Activated CD4-positive, alpha-beta T cell treated with anti-CD3 and anti-CD28 coated beads, Interleukin-2, Interleukin-6, amounts not matched to agents 100 ng/mL and 50 ng/mL, durations not matched to agents 16 hours and 8 hours (primary cell): Measurements from ENCODE around the gene MGAT5.
"Not testable (repeated sequence)": the region's sequence is repeated elsewhere in the genome, so short reads cannot be mapped to it uniquely, and the experiment has no call there.

ENCODE experiments used
- DNase-seq: peaks from one replicate; pipeline ENCODE4 v3.0.0-alpha.2; 2020

Gene MGAT5

DNA sequence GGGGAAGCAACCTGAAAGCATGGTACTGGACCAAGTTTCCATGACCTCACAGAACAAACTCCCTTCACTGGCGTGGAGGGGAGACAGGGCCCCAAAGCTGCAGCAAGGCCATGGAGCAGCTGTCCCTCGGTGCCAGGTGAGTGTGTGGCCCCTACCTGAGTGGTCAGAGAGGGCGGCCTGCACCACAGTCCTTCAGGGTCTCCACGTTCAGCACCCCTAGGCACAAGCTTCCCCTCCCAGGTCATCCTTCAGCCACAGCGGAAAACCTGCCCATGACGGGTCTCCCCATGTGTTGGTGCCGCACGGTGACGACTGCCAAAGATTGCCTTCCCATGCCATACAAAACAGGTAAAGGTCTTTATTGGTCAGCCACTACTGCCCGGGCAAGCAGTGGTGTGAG, 201.6 kb downstream of the MGAT5 start:
- DNase-seq = no peak

- no peak for DNase-seq
Observed at GRCh38 chr2:134457353-134457752, 203.5 kb downstream of the MGAT5 start.

DNA sequence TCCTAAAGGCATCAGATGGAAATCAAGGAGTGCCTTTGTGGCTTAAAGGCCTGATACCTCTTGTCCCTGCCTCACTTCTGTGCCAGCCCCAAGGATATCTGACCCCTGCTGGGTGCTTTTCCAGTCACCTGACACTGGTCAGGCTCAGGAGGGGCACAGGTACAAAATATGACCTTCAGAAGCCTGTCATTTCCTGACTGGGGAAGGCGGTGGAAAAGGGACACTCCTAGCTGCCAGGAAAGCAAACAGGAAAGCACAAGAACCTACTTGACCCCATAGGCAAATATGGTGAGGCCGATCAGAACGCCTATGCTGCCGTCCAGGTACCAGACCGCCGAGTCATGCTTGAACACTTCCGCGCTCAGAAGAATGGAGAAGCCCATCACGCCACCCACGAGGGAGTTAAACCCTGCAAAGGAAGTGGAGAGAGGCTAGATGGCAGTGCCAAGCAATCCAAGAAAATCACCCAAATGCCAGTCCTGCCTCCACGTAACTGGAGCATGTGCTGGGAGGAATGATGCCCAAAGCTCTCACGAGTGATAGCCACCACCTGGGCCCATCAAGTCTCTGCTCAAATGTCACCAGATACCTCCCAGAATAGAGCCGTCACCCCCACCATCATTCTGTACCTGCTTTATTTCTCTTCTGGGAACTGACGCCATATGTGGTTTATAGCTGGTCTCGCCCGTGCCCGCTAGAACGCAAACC, 204.0 kb downstream of the MGAT5 start:
- DNase-seq = no peak

DNA sequence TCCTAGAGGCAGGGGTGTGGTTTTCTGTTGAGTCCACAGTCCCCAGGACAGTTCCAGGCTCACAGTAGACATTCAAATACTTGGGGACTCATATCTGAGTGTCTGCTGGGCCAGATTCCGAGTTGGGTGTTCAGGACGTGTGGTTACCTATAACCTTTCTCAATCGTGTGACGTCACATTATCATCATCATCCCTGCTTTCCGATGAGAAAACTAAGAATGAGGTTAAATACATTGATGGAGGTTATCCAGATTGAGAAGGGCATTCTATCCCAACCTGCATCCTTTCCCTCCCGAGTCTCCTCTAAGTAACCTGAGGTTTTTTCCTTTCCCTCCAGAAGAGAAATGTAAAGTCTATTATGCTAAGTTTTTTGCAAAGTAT, 204.6 kb downstream of the MGAT5 start:
- DNase-seq = no peak

GRCh38 chr2:134458950-134459349, 205.1 kb downstream of the MGAT5 start:
- no peak for DNase-seq

DNA sequence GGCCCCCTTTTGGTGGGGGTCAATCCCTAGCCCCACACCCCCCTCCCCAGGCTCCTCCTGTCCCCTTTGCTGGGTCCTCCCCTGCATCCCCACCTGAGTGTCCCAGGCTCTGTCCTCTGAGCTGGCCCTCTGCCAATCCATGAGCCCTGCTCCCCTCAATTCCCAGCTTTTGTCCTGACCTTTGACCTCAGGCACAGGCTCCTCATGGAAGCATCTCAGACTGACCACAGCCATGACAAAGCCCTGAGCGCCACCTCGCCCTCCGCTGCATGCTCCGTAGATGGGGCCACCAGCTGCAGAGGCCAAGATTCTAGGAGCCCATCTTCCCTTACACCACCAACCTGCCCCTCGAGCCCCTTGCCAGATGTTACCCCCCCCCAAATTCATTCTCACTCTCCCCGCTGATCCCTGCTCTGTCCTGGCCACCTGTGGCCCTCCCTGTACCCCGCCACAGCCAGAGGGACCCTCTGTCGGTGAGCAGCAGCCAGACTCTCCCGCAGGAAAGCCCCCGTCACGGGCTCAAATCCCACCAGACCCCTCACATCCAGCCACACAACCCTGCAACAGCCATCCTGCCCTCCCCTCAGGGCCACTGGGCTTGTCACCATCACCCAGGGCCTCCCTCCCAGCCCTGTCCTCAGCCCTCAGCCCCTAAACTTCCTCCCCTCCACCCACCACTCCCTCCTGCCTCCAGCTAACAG, 206.0 kb downstream of the MGAT5 start:
- DNase-seq = no peak

- peak; percentile 48 for DNase-seq
Observed at GRCh38 chr2:134460583-134460998, 206.7 kb downstream of the MGAT5 start.

DNA sequence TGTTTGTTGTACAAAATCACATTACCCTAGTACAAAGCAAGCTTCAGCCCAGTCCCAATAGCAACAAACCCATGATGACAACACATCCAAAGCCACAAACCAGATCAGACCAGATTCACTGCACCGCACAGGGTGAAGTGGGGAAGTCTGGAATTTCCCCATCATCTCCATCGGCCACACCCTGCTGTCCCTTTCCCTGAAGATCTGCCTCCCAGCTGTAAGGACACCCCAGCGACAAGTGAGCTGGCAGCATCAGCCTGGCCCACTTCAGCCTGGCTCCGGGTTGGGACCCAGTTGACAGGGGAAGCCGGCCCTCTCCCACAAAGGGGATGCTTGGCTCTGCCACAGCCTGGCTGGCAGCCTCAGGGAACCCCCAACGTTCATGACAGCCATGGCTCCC, 207.6 kb downstream of the MGAT5 start:
- no peak for DNase-seq

DNA sequence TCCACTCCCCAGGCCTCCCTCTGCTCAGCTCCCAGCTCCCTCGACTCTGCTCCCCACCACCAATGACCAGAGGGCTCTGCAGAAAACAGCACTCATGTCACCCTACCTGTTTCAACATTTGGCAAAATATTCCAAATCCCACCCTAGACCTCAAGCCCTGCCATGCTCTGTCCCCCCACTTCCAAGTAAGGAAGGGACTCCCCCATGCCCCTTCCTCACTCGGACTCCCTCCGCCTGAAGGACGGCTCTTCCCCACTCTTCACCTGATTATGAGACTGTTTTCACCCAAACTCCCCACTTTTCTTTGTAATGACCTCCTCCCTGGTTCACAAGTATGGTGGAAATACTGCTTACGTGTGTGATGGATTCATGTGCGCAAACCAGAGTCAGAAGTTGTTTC, 208.4 kb downstream of the MGAT5 start:
- no peak for DNase-seq

DNA sequence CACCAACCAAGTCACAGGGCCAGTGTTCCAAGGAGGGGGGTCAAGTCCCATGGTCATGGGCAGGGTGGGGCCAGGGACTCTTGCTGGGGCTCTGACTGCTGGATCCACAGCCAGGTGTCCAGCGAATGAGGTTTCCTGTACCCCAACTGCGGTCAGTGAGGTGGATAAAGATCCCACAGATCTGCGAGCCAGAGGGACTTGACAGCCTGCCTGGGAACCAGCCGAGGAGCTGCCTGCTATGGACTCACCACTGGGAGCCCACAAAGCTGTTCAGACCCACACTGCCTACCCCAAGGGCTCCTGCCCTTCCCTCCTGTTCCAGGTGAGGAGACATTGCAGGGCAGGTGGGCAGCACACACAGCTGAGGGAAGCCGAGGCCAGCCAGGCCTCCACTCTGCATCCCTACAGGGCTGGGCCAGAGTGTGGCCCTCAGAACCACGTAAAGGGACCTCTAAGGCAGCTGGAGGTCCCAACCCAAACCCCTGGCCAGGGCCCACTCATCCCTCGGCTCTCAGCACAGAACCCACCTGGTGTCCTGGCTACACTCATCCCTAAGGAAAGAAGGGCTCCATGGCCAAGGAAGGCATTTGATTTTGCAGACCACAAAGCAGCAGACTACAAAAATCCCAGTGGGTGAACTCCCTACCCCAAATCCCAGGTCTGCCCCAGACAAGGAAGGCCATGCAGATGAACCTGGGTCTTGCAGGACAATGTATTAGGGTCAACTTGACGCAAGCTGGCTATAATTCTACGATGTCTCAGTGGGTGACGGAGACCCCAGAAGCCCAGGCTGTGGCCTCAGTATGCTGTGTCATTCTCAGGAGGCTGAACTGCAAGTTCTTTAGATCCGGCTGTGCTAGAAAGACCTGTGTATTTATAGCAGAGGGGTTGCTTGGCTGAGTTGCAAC, 209.2 kb downstream of the MGAT5 start:
- DNase-seq = no peak

DNA sequence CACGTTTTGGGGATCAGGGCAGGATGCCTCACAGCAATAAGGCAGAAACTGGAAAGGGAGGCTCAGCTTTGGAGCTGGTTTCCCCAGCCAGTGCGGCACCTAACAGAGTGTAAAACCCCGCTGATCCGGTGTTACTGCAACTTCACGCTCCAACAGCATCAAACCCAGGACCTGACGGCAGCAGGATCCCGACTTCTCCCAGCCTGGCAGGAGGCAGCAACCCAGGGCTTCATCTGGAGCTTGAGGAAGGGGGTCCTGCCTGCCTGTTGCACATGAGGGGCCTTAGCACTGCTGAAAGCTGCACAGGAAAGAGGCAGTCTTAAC, 209.8 kb downstream of the MGAT5 start:
- no peak for DNase-seq

DNA sequence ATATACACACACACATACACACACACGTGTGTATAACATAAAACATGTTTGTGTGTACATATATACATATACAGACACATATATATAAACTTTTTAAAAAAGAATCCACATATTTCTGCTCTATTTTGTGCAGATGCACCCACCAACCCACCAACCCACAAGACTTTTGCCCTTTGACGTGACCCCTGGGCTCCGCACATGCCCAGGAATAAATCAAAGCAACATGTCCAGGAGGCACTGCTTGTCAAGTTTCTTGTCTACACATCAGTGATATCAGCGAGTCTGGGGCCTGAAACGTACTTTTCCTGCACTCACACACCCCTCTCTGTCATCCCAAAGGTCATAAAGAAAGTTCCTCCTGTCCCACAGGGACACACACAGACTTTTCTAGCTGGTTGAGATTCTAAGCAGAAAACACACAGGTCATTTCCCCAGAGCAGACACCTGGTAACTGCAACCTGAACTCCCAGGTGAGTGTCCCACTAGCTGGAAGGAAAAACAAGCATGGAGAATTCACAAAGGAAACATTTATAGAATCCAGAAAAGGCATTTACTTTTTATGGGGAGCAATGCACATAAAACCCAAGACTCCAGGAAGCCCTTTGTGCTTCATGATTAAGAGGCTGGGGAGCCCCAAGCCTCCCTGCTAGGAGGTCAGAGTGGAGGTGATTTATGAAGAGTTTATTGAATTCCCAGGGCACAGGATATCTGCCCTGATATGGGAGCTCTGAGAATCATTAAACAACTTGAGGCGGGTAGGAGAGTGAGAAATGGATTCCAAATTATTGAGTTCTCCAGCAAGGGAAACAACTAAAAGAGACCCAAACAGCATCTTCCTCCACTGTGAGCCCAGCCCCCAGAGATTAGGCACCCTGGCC, 211.6 kb downstream of the MGAT5 start:
- DNase-seq = no peak

GRCh38 chr2:134466141-134466540, 212.3 kb downstream of the MGAT5 start:
- DNase-seq = peak; percentile 11

DNA sequence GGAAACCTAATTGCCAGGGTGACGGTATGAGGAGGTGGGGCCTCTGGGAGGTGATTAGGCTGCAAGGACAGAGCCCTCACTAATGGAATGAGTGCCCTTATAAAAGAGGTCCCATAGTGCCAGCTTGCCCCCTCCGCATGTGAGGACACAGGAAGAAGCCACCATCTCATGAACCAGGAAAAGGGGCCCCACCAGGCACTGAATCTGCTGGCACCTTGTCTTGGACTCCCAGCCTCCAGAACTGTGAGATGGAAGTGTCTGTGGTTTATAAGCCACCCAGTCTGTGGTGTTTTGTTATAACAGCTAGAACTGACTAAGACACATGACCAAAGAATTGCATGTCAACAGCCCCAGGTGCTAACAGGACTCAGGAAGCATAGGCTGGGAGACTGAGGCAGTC, 214.3 kb downstream of the MGAT5 start:
- DNase-seq = no peak

- no peak for DNase-seq
Observed at GRCh38 chr2:134468776-134469175, 214.9 kb downstream of the MGAT5 start.

GRCh38 chr2:134469516-134470115, 215.7 kb downstream of the MGAT5 start:
- no peak for DNase-seq

DNA sequence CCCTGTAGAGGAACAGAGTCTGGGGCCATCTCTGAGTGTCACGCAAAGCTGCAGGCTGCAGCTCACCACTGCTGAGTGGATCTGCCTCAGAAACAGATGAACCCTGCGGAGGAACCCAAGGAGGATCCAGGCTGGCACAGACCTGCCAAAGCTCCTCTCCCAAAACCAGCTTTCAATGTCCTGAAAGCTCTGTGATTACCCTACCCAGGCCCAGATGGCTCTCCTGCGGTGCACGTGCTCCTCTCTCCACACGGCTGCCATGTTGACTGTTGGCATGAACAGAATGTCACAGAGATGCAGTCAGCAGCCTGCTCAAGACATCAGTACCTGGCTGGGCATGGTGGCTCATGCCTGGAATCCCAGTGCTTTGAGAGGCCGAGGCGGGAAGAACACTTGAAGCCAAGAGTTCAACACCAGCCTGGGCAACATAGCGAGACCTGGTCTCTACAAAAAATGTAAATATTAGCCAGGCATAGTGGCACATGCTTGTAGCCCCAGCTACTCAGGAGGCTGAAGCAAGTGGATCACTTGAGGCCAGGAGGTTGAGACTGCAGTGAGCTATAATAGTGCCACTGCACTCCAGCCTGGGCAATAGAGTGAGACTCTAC, 216.8 kb downstream of the MGAT5 start:
- DNase-seq = no peak

- not testable (repeated sequence) for DNase-seq
Observed at GRCh38 chr2:134476982-134477381, 223.1 kb downstream of the MGAT5 start.

GRCh38 chr2:134479696-134480330, 225.9 kb downstream of the MGAT5 start:
- no peak for DNase-seq

DNA sequence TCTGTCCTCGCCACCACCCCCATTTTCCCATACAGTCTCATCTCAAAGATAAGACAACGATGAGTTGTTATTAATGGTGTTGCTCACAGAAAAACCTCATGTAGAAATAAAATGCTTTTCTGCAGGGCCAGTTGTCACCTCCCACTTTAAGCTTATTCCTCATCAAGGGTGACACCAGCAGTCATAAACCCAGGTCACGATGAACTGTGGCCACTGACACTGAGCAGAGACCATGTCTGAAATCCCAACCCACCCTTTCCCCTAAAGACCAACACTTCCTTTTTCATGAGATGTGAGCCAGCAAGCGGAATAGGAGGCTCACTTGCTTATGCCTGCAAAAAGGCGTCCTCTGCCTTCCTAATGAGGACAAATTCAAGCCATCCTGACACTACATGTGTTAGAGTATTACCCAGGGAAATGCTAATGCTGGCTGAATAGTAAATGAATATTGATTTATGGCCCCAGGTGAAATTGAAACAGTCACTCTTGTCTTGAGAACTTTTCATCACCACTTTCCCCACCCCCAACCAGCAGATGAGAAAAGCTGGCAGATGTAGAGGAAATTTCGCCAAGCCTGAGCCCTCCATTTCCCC, 228.4 kb downstream of the MGAT5 start:
- DNase-seq = no peak

- DNase-seq = no peak
Observed at GRCh38 chr2:134482766-134483340, 229.0 kb downstream of the MGAT5 start.
